PC-3 (cell line): ENCODE results near the gene SLC9A8. TPM values are rescaled to one million over a fixed set of nuclear protein-coding genes. Genes with fewer than 3 reads are reported as not detected.

Source experiments
- ATAC-seq: fragments of 200-7000 bp; cut with Tn5 transposase; 2 replicates; pipeline ENCODE4 v1.9.1; 2020; ENCODE audit warnings: mild to moderate bottlenecking, moderate library complexity
- BruUV-seq: library from RNA; stranded (reverse); fragments of 400-500 nt; replicated peaks from 2 replicates; lab custom pipeline; 2021; lab: Mats Ljungman, UMichigan
- CTCF ChIA-PET: fragments of 300-600 bp; sonication (Branson Sonifier 250); formaldehyde crosslinking; loops from one replicate; lab custom pipeline; 2022; ENCODE audit warnings: antibody characterized with exemption; lab: Charles Lee
- POLR2A ChIA-PET: fragments of 300-600 bp; sonication (Branson Sonifier 250); formaldehyde crosslinking; loops from one replicate; lab custom pipeline; 2022; ENCODE audit warnings: antibody characterized with exemption; ENCODE audit not compliant: unreplicated experiment; lab: Charles Lee
- DNase-seq: peaks from one replicate; pipeline ENCODE4 v3.0.0-alpha.2; 2015
- H2AFZ ChIP-seq: fragments of 300-600 bp; sonication (generic); 2 replicates; pipeline ENCODE4 v1.6.0; 2016; ENCODE audit warnings: antibody characterized with exemption, low read length
- H3F3A ChIP-seq: fragments of 300-600 bp; sonication (generic); one replicate; pipeline ENCODE4 v1.6.0; 2017; ENCODE audit warnings: antibody characterized with exemption, low read length, control low read depth, mild to moderate bottlenecking; ENCODE audit not compliant: unreplicated experiment
- H3K27ac ChIP-seq: fragments of 300-600 bp; sonication (generic); 2 replicates; pipeline ENCODE4 v1.5.1; 2016; ENCODE audit warnings: mild to moderate bottlenecking, low read length
- H3K27me3 ChIP-seq: fragments of 300-600 bp; sonication (generic); 2 replicates; pipeline ENCODE4 v1.6.1; 2016; ENCODE audit warnings: low read length, mixed read lengths
- H3K36me3 ChIP-seq: fragments of 300-600 bp; sonication (generic); 2 replicates; pipeline ENCODE4 v1.6.1; 2016; ENCODE audit warnings: low read depth, mixed run types, low read length, mixed read lengths
- H3K4me1 ChIP-seq: fragments of 300-600 bp; sonication (generic); 2 replicates; pipeline ENCODE4 v1.5.1; 2016; ENCODE audit warnings: low read length; ENCODE audit not compliant: insufficient read depth
- H3K4me2 ChIP-seq: fragments of 300-600 bp; sonication (generic); 2 replicates; pipeline ENCODE4 v1.6.0; 2016; ENCODE audit warnings: low read length
- H3K4me3 ChIP-seq: fragments of 300-600 bp; sonication (generic); 2 replicates; pipeline ENCODE4 v1.5.1; 2016; ENCODE audit warnings: mild to moderate bottlenecking, low read length, mixed read lengths
- H3K79me2 ChIP-seq: fragments of 300-600 bp; sonication (generic); 2 replicates; pipeline ENCODE4 v1.6.1; 2017; ENCODE audit warnings: low read length, mixed read lengths
- H3K9ac ChIP-seq: fragments of 300-600 bp; sonication (generic); 2 replicates; pipeline ENCODE4 v1.6.0; 2016; ENCODE audit warnings: mild to moderate bottlenecking, low read length
- H3K9me2 ChIP-seq: fragments of 300-600 bp; sonication (generic); replicated peaks from 2 replicates; pipeline ENCODE4 v1.6.1; 2016; ENCODE audit warnings: mixed run types, low read length, mixed read lengths
- H3K9me3 ChIP-seq: fragments of 300-600 bp; sonication (generic); 2 replicates; pipeline ENCODE4 v1.6.1; 2016; ENCODE audit warnings: low read length, mixed read lengths
- H4K20me1 ChIP-seq: fragments of 300-600 bp; sonication (generic); 2 replicates; pipeline ENCODE4 v1.6.1; 2016; ENCODE audit warnings: low read length, mixed read lengths
- CTCF ChIP-seq: fragments of 300-600 bp; sonication (generic); conservative IDR thresholded peaks from 2 replicates; pipeline ENCODE4 v1.5.1; 2017; ENCODE audit warnings: antibody characterized with exemption, low read depth, mild to moderate bottlenecking, low read length
- EZH2 ChIP-seq: fragments of 300-600 bp; sonication (generic); IDR thresholded peaks from one replicate; pipeline ENCODE4 v1.6.1; 2017; ENCODE audit warnings: antibody characterized with exemption, mild to moderate bottlenecking, low read length; ENCODE audit not compliant: unreplicated experiment
- EZH2phosphoT487 ChIP-seq: fragments of 300-600 bp; sonication (generic); IDR thresholded peaks from 2 replicates; pipeline ENCODE4 v1.6.1; 2018; ENCODE audit warnings: mild to moderate bottlenecking, antibody characterized with exemption, low read length, borderline replicate concordance
- intact Hi-C: fragments of 100-400 bp; cut with micrococcal nuclease; formaldehyde crosslinking; loops from 2 replicates; pipeline ENCODE4 v1.9.0; 2023
- total RNA-seq: library from RNA; depleted of rRNA; stranded (reverse); fragments of >200 nt; gene quantifications from 2 replicates; pipeline ENCODE4 v1.2.3, GENCODE V29; 2014

SLC9A8 gene
- total RNA-seq, 1 experiment from 2014 or later: 13.1 TPM

GRCh38 chr20:49797344-49797615, 15.3 kb upstream of the SLC9A8 start:
- BruUV-seq: no TSS peak
- Histone ChIP-seq H3K9me2 (no peaks in the 10 kb centered on the region), H3K9ac (no peak overlapping the region), H3K4me1 (no peaks in the 10 kb centered on the region), H3K27ac (no peak overlapping the region), H3K79me2 (no peaks in the 10 kb centered on the region), H3K27me3 (no peaks in the 10 kb centered on the region), H4K20me1 (no peaks in the 10 kb centered on the region), H3K9me3 (no peaks in the 10 kb centered on the region), H3K4me2 (no peak overlapping the region), H2AFZ (no peak overlapping the region), H3K36me3 (no peaks in the 10 kb centered on the region), H3K4me3 (no peak overlapping the region), H3F3A (no peaks in the 10 kb centered on the region)
- intact Hi-C loops: no loop called here
- ChIA-PET CTCF (no interaction called here), POLR2A (no interaction called here)
- DNase-seq: no peak
- TF ChIP-seq EZH2: no peak
- TF ChIP-seq EZH2phosphoT487: no peak
- TF ChIP-seq CTCF: no peak
- no peak for ATAC-seq

- Histone ChIP-seq H3K9me3 (no peaks in the 10 kb centered on the region), H3K4me3 (no peak overlapping the region), H3K36me3 (no peaks in the 10 kb centered on the region), H3K4me1 (no peaks in the 10 kb centered on the region), H2AFZ (no peak overlapping the region), H3K27ac (no peak overlapping the region), H4K20me1 (no peaks in the 10 kb centered on the region), H3K9ac (no peak overlapping the region), H3K27me3 (no peaks in the 10 kb centered on the region), H3F3A (no peaks in the 10 kb centered on the region), H3K9me2 (no peaks in the 10 kb centered on the region), H3K4me2 (no peak overlapping the region), H3K79me2 (no peaks in the 10 kb centered on the region)
- no TSS peak for BruUV-seq
- intact Hi-C loops: no loop called here
- TF ChIP-seq EZH2 (no peak), CTCF (no peak), EZH2phosphoT487 (no peak)
- CTCF ChIA-PET: no interaction called here
- DNase-seq: no peak
- POLR2A ChIA-PET: no interaction called here
- no peak for ATAC-seq
Measured at GRCh38 chr20:49798718-49799117, 13.9 kb upstream of the SLC9A8 start.

- H3K9me3 ChIP-seq: no peaks in the 10 kb centered on the region
- no peaks in the 10 kb centered on the region for H4K20me1 ChIP-seq
- no peak overlapping the region for H3K4me2 ChIP-seq
- no peaks in the 10 kb centered on the region for H3F3A ChIP-seq
- no peak overlapping the region for H3K9ac ChIP-seq
- TF ChIP-seq EZH2phosphoT487: no peak
- no peaks in the 10 kb centered on the region for H3K36me3 ChIP-seq
- H3K9me2 ChIP-seq: no peaks in the 10 kb centered on the region
- H3K27ac ChIP-seq: no peak overlapping the region
- no peak for DNase-seq
- no peaks in the 10 kb centered on the region for H3K27me3 ChIP-seq
- no TSS peak for BruUV-seq
- no peak overlapping the region for H3K4me3 ChIP-seq
- POLR2A ChIA-PET: no interaction called here
- H3K4me1 ChIP-seq: no peaks in the 10 kb centered on the region
- no peak overlapping the region for H2AFZ ChIP-seq
- CTCF ChIA-PET: no interaction called here
- H3K79me2 ChIP-seq: no peaks in the 10 kb centered on the region
- intact Hi-C loops: no loop called here
- ATAC-seq: no peak
Measured at GRCh38 chr20:49799698-49800097, 12.9 kb upstream of the SLC9A8 start.
